ENCODE results near the gene MPPED1.

The MPPED1 gene

DNA sequence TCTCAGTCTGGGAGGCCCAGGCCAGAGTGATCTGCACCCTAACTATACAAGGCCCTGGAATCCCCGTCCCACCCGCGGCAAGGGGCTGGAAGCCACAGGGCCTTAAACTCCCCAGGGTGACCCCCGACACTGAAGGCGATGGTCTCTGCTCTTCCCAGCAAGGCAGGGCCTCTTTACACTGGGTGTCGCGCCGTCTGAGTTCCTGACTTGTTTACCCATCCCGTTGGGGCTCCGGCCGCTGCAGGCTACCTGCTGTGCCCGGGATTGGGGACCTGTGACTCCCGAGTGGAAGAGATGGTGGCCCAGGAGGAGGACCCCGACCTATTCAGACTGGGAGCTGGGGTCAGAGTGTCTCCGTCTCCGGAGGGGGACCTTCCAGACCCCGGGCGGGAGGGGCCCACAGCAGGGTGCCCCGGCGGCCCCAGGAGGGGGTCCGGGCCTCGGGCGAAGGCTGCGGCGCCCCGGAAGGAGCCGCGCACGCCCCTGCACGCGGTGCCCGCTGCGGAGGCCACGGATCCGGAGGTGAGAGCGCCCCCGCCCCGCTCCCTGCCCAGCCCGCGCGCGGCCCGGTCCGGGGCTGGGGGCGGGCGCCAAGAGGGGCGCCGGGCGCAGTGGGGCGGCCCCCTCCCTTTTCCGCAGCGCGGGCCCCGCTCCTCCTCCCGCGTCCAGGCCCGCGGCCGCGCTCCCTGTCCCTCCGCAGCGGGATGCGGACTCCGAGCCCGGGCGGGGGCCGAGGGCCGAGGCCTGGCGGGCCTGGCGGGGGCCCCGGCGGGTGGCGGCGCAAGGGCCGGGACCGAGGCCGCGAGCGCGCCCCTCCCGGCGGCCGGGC, 560 bp upstream of the MPPED1 start:
- DNase-seq (ENCODE audit: low read depth), result no peak

DNA sequence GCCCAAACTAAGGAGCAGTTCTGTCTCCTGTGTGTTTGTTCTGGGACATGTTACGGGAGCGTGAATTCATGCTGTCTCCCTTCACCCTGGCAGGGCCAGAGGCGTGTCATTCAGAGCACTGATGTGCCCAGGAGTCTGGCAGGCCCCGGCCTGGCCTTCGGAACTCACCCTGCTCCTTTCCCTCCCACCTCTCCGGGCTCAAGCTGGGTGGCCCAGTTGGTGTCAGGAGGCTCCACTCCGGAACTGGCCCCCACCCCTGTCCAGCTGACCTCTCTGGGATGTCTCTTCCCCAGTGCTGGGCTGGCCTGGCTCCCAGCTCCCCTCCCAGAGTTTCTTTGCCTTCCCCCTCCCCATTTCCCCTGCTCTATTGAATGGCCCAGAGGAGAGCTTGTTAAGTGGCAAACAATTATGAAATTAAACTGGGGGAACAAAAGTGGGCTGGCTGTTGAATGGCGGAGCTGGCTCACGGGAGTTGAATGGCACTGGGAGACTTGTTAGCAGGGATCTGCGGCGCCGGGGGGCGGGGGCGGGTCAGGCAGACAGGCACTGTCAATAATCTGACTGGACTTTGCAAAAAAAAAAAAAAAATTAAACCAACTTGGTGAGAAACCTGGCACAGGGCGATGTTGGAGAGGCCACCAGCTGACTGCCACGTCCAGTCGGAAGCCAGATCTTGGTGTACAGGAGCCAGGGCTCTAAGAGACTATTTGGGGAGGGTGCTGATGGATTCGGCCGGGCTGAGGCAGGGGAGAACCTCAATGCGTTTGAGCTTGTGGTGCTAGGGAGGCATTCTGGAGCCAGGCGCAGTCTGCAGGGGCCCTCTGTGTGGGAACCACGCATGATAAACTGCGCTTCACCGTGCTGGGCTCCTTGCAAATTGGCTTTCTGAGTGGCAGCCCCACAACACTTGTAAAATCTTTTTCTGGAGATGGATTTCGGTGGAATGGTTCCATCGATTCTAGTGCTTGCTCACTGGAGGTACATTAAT, 1.3 kb downstream of the MPPED1 start:
- no peak for DNase-seq (ENCODE audit: low read depth)

DNA sequence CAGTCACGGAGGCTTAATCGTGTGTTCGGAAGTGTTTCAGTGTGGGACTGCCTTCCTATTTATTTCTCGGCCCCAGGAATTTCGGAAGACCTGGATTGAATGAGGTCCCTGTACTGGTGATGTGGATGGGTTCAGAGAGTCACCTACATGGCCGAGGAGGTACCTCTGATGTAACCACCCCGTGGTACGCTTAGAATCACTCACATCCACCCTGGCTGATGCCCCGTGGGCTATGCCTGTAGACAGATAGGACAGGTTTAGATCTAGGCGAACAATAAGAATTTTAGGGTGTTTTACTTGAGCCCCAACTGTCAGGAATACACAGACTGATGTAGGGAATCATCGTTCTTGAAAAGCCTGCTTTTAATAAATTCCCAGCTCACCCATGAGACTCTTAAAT, 2.0 kb downstream of the MPPED1 start:
- DNase-seq (ENCODE audit: low read depth), result no peak

DNA sequence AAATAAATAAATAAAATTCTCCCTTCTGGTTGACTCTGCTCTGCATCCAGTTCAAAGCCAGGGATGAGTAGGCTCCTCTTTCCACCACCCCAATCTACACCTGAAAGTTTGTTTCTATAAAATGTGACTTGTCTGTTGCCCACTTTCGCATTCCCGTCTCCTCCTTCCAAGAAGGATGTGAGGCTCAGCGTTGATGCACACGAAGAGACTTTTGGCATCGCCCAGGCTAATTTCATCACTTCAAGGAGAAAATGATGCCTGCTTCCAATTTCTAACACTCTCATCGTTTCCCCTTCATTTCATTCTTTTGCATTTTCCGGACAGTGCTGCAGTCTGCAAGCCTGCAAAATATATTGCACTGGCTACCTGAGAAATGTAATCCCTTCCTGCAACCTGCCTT, 3.9 kb downstream of the MPPED1 start:
- DNase-seq (ENCODE audit: low read depth), result no peak

DNA sequence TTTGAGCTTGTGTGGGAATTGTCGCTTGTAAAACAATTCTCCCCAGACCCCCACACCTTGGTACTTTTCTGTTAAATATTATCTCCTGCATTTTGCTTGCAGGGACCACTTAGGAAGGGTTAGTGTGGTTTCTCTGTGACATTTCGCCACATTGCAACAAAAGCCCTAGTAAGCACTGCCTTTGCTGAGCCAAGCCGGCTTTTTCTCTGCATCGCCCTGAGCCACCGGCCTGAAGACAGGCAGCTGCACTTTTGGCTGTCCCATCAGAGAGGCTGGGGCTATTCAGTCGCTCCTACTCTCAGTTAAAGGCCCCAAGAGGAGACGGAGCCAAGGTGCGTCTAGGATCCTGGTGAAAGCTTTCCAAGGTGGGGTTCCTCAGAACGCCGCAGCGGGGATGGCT, 5.7 kb downstream of the MPPED1 start:
- DNase-seq (ENCODE audit: low read depth), result no peak

DNA sequence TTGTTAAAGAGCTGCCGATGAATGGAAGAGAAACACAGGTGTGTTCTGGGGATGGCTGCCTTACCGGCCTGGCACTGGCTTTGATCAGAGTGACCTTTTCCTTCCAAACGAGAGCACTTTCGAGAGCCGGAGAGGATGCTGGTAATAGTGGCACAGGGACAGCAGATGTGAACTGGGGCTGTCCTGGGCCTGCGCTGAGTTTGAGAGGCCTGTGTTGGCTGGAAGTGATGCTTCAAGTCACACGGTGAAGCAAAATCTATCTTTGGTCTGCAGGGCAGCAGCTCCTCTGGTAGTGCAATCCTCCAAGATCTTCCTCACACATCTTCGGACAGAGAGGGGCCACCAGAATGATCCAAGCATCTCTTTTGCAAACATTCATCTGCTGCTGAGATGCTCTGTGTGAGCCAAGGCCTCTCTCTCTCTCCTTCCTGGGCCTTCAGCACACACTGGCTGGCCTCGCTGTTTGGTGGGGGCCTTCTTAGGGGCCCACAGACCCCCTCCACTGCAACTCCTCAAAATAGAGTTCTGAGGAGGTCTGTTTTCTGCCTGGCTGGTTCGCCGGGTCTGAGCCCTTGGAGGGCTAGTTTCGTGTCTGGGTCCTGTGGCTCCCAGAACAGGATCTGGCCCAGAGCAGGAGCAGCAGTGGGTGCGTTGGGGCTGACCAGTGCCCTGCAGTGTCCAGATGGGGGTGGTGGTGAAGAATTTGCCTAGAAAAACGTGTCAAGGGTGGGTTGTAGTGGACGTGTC, 6.4 kb downstream of the MPPED1 start:
- no peak for DNase-seq (ENCODE audit: low read depth)

DNA sequence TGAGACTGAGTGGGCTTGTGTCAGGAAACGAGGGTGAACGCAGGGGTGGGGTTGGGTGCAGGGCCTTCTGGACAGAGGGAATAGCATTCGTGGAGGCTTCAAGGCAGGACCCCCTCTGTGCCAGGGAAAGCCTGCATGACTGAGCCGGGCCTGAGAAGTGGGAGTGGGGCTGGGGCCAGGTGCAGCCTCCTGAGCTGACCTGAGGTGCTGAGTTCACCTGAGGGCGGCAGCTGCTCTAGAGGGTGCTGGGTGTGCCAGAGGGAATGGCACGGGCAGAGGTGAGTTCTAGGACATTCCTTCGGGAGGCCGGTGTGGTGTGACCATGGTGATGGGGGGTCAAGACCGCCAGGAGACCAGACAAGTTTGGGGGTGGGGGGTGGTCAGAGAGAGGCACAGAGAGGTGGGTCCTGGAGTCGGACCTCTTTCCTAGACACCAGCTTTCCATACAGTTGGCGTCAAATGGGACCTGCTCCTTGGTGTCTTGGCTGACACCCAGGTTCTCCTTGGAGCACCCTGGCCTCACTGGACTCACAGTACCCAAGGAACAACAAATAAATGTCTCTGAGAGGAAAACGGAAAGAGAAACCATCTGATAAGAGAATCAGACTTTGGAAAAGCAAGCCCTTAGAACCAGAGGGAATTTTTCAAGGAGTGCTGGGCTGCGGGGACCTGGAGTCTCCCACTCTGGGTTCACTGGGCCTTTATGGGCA, 7.7 kb downstream of the MPPED1 start:
- no peak for DNase-seq (ENCODE audit: low read depth)

DNA sequence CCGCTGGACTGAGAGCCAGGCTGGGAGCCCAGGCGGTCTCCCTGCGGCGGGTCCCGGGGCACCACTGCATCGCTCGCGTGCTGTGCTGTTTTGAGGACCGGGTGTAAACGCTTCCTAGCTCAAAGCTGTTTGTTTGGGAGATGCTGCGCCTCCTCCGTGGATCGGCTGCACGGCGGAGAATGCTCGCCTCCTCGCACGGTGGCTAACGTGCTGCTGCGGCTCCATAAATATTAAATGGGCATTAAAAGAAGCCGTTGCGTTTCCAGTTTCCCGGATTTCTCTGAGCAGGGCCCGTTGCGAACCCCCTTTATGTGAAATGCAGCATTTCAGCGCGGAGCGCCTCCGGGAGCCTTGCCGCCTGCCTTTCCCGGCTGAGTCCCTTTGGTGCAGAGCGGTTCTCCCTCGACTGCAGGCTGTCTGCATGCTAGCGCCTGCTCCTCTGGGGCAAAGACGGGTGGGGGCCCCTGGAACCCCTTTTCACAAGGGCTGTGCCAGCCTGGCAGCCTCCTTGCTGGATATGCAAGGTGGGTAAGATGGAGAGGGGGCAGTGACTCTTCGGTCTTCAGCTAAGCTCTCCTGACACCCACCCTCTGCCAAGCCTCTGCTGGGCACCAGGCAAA, 9.3 kb downstream of the MPPED1 start:
- no peak for DNase-seq (ENCODE audit: low read depth)

DNA sequence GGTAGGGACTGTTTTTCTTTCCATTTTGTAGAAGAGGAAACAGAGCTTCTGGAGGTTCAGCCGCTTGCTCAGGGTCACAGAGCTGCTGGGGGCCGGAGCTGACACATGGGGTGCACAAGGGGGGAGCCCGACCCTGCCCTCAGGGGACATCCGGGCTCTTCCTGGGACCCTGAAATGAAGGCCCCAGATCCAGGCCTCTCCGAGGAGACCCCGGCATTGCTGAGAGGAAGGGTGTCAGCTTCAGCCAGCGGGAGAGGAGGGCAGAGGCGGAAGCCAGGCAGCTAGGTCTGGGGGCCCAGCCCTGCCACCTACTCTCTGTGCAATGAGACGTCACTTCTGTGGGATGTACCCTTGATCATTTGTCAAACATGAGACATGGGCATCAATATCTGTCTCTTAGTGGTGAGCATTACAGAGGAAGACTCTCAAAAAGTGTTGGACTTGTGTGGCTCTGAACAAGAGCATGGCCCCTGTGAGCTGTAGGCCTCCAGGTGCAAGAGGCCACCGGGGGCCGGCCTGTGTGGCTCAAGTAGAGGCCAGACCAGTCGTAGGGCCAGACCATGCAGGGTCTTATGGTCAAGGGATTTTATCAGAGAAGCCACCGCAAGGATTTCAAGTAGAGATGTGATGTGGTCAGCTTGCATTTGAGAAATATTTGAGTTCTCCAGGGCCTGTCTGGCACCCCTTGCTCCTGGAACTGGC, 10.3 kb downstream of the MPPED1 start:
- no peak for DNase-seq (ENCODE audit: low read depth)

DNA sequence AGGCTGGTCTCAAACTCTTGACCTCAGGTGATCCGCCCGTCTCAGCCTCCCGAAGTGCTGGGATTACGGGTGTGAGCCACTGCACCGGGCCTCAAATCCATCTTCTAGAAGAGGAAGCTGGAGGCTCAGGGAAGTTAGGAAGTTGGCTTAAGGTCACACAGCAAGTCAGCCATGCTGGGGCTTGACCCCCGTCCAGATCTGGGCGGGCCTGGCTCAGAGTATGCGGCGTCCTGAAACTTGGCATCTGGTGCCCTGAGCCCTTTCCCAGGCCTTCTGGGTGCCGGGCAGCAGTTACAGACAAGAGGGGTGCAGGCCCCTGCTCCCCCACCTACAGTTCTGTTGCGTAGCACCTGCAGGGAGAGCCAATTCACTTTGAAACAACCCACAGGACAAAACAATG, 11.2 kb downstream of the MPPED1 start:
- DNase-seq (ENCODE audit: low read depth), result no peak

DNA sequence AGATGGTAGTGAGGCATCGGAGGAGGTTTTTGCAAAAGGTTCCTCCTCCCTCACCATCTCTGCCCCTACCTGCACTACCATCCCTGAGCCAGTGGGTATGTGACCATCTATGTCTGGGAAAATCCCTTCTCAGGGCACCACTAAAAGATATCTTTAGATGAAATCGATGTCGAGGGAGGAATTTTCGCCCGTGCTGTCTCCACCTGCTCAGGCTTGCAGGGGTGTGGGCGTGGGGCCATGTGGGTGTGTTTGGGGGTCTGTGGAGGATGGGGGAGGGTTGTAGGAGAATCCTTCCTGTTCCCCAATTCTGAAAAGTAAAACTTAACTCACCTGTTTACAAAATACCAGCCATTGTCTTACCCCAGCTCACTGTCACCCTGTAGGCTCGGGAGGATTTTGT, 12.4 kb downstream of the MPPED1 start:
- no peak for DNase-seq (ENCODE audit: low read depth)

DNA sequence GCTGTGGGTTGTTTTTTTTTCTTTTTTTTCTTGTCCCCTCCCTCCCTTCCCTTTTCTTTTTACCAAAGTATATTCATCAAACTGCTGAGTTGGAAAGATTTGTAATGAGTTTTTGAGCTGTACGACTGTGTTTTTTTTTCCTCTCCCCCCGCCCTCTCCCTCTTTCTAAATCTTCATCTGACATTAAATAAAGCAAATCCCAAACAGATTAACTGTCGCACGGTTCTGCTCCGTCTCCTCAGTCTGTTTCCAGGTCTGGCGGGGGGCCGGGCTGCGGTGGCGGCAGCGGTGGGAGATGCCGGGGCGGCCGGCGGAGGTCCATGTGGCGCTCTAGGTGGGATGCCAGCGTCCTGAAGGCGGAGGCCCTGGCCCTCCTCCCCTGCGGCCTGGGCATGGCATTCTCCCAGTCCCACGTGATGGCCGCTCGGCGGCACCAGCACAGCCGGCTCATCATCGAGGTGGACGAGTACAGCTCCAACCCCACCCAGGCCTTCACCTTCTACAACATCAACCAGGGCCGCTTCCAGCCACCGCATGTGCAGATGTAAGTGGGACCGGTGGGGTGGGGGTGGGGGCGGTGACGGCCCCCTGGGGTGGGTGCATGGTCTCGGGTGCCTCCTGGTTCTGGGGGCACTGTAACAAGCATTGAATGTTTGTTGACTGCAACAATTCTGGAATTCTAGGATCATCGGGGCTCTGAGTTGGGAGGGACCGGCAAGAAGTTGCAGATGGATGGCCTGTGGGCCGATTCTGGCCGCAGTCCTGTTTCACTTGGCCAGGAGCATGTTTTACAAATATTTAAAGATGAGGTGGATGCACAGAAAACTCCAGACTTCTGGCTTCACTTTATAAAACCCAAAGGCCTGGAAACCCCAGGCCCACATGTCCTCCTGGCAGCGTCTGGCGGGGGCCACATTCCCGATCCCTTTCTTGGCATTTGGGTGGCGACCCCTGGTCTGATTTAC, 13.1 kb downstream of the MPPED1 start:
- no peak for DNase-seq (ENCODE audit: low read depth)

DNA sequence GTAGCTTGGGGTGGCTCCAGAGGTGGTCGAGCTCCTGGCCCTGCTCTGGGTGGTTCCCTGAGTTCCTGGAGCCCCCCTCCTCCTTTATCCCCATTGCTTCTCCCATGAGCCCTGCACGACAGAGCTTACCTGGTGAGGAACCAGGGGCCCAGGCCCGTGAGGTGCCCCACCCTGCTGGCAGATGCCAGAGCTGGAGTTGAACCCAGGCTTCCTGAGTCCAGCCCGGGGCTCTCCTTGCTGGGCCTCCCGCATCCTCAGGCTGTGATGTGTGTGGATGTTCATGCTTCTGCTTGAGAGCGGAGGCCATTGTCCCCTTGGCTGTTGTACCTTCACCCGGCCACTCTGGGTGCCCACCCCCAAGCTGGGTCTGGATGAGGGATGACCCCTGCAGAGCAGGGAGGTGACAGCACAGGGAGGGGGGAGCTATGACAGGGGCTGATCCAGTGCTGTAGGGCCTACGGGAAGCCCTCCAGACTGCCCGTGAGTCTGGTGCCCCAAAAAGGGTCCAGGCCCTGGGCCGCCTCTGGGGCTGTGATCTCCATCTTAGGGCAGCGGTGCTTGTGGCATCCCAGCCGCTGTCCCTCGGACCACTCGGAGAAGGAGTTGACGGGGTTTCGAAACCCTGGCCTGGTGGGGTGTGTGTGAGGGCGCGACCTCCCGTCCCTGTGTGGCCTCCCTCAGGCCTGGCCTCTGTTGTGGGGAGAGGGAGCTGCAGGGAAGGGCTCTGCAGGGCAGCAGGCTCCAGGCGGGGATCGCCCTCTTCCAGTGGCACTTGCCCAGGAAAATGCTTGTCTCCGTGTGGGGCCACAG, 14.4 kb downstream of the MPPED1 start:
- DNase-seq (ENCODE audit: low read depth), result no peak

DNA sequence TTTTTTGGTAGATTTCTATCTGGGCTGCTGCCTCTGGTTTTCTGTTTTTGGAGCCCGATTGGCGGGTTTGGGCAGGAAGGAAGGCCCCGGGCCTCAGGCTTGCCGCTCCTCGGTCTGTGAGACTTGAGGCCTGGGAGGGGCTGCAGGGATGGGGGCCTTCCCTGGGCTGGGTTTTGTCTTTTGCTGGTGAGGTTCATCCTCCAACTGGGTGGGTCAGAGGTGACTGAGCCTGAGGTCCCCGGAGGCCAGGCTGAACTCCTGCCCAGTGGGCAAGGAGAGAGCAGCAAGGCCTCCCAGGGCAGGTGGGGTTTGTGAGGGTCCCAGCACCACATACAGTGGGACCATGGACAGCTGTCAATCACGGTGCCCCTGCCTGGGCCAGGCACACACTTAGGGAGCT, 15.0 kb downstream of the MPPED1 start:
- DNase-seq (ENCODE audit: low read depth), result no peak

DNA sequence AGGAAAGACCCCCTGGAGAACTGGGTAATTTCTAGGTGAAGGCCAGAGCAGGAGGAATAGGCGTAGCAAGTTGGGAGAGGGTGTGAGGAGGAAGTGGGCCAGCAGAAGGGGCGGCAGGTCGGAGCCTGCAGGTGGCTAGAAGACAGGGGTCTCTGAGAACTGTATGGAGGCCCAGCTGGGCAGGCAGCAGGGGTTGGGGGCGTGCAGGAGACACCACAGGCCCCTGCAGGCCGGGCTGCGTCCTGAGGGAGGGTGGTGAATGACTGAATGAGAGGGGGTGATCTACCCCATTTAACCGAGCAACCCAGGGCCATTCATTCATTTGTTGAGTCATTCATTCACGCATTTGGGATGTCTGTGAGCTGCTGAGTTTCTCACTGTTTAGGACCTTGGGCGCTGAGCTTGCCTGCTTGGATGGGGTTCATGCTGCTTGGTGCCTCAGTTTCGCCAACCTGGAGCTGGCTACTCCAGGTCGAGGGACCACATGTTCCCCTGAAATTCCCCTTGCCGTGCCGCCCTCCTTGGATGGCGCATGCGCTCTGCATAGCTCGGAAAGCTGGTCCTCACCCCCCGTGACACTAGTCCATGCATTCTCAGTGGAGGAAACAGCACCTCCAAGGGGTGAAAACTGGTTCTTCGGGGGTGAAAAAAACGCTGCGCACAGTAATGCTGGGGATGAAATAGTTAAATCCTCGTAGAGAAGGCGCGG, 15.6 kb downstream of the MPPED1 start:
- DNase-seq (ENCODE audit: low read depth), result no peak

DNA sequence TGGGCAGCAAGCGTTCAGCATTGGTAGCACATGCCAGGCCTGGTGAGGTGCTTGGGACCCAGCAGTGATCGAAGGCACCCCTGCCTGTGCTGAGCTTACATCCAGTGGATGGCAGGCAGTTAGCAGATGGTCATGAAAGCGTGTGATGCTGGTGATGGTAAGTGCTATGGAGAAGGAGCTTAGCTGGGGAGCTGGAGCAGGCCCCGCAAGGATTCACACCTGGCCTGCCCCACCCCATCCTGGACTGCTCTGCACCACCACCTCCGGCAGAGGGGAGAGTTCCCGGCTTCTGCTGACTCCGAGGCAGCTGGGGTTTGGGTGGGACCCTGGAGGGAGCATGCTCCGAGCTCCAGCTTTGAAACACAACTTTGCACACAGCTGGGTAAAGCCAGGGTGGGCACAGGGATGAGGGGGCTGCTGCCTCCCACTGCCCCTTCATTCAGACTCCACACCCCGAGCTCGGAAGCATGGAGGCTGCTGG, 16.2 kb downstream of the MPPED1 start:
- no peak for DNase-seq (ENCODE audit: low read depth)

DNA sequence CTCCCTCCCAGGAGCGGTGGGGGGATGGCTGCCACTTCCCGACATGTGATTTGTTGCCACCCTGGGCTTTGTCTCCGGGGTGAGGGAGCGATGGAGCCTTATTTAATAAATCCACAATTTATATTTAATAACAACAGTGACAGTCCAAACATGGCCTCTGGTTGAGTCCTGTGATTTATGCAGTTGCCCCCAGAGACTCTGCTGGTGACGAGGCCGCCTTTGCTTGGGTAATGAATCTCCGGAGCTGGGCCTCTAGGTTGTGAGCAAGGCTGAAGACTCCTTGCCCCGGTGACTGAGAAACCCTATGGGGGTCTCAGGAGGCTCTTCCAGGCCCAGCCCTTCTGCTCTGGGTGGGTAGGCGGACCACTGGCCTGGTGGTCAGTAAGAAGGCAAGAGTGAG, 16.7 kb downstream of the MPPED1 start:
- DNase-seq (ENCODE audit: low read depth), result no peak

DNA sequence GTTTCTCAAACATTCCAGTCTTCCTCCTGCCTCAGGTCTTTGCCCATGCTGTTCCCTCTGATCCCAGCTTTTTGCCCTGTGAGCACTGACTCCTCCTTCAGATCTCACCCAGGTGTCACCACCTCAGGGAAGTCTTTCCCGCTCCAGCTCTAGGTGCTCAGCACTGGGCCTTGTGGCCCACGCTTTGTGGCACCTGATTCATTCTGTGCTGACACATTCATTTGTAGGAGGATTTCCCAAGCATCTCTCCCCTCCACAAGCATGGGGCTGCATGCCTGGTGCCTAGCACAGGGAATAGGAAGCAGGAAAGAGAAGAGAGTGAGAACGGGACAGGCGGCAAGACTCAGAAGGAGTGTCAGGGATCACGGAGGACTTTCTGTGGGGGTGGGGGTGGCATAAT, 17.6 kb downstream of the MPPED1 start:
- no peak for DNase-seq (ENCODE audit: low read depth)
